Measurements from ENCODE around the gene ARF3.
A peak's percentile ranks its signal among the peaks of the same experiment; 100 is the strongest.

Gene ARF3

GRCh38 chr12:48981757-48982157 is 24.5 kb upstream of the ARF3 start:
- DNase-seq = no peak
- Histone ChIP-seq H3K4me3 (ENCODE audit: low read depth, low read length) (no peak overlapping the region), H3K9me3 (no peaks in the 10 kb centered on the region), H3K36me3 (no peaks in the 10 kb centered on the region), H3K27me3 (peaks cover 80% of the 10 kb centered on the region), H3K4me1 (peaks cover 2% of the 10 kb centered on the region; the same call in 1 of the 2 replicates)
- TF ChIP-seq CTCF (IDR thresholded peaks at IDR 0.05; ENCODE audit: low read depth, low read length) = no peak

- peaks cover 82% of the 10 kb centered on the region for H3K27me3 ChIP-seq
- peak overlapping the region; percentile 24 for H3K4me3 ChIP-seq (ENCODE audit: low read depth, low read length)
- H3K9me3 ChIP-seq = no peaks in the 10 kb centered on the region
- no peaks in the 10 kb centered on the region for H3K36me3 ChIP-seq
- peak; percentile 27; the same call in 1 of the 2 replicates for TF ChIP-seq CTCF (IDR thresholded peaks at IDR 0.05; ENCODE audit: low read depth, low read length)
- H3K4me1 ChIP-seq = peaks cover 2% of the 10 kb centered on the region; the same call in 1 of the 2 replicates
- DNase-seq = peak; percentile 35
Observed at GRCh38 chr12:48980953-48981756, 23.9 kb upstream of the ARF3 start.

DNA sequence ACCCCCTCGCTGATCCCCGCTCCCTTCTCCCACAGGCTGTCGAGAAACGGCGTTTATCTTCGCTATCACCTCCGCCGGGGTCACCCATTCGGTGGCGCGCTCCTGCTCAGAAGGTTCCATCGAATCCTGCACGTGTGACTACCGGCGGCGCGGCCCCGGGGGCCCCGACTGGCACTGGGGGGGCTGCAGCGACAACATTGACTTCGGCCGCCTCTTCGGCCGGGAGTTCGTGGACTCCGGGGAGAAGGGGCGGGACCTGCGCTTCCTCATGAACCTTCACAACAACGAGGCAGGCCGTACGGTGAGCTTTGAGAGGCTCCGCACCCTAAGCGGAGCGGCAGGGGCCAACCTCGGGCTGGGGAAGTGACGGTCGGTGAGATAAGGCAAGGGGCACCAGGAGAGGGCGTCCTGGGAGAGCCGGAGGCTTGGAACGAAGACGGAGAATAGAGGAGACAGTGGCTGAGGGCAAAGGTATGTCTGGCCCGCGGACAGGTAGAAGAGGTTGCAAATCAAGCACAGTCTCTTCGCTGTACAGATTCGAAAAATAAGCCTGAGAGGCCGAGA is 23.2 kb upstream of the ARF3 start:
- H3K4me1 ChIP-seq = peaks cover 2% of the 10 kb centered on the region; the same call in 1 of the 2 replicates
- H3K9me3 ChIP-seq = no peaks in the 10 kb centered on the region
- TF ChIP-seq CTCF (IDR thresholded peaks at IDR 0.05; ENCODE audit: low read depth, low read length) = no peak
- no peaks in the 10 kb centered on the region for H3K36me3 ChIP-seq
- H3K27me3 ChIP-seq = peaks cover 82% of the 10 kb centered on the region
- peak; percentile 31 for DNase-seq
- no peak overlapping the region for H3K4me3 ChIP-seq (ENCODE audit: low read depth, low read length)

DNA sequence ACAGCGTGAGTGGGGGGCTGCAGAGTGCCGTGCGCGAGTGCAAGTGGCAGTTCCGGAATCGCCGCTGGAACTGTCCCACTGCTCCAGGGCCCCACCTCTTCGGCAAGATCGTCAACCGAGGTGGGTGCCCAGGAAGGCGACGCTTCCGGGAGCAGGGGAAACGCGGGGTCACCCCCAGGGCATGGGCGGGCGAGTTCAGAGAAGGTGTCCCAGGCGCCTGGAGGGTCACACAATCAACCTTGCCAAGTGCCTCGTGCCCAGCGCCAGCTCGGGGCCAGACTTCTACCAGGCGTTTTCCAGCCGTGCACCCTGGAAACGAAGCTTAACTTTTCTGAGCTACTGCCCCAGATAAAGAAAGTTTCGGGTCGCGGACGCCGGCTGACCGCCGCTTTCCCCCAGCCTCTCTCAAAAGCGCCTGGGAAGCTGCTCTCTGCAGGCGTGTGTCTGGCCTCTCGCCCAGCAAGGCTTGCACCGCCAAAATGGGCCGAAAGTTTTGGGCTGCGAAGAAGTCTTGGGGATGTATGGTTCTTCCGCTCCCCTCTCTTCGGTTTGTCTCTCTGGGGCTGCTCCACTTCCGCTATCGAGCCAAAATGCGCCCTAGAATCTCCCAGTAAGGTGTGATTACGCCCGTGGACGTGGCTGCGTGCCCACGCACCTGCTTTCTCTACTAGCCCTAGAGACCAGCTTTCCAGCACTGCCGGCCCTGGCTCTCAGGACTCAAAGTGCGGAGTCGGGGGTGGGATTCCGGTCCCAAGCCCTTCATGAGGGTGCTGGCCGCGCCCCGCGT is 22.5 kb upstream of the ARF3 start:
- H3K36me3 ChIP-seq = no peaks in the 10 kb centered on the region
- TF ChIP-seq CTCF (IDR thresholded peaks at IDR 0.05; ENCODE audit: low read depth, low read length) = no peak
- H3K9me3 ChIP-seq = no peaks in the 10 kb centered on the region
- no peak for DNase-seq
- H3K4me3 ChIP-seq (ENCODE audit: low read depth, low read length) = no peak overlapping the region
- H3K4me1 ChIP-seq = peaks cover 2% of the 10 kb centered on the region; the same call in 1 of the 2 replicates
- H3K27me3 ChIP-seq = peaks cover 78% of the 10 kb centered on the region

DNA sequence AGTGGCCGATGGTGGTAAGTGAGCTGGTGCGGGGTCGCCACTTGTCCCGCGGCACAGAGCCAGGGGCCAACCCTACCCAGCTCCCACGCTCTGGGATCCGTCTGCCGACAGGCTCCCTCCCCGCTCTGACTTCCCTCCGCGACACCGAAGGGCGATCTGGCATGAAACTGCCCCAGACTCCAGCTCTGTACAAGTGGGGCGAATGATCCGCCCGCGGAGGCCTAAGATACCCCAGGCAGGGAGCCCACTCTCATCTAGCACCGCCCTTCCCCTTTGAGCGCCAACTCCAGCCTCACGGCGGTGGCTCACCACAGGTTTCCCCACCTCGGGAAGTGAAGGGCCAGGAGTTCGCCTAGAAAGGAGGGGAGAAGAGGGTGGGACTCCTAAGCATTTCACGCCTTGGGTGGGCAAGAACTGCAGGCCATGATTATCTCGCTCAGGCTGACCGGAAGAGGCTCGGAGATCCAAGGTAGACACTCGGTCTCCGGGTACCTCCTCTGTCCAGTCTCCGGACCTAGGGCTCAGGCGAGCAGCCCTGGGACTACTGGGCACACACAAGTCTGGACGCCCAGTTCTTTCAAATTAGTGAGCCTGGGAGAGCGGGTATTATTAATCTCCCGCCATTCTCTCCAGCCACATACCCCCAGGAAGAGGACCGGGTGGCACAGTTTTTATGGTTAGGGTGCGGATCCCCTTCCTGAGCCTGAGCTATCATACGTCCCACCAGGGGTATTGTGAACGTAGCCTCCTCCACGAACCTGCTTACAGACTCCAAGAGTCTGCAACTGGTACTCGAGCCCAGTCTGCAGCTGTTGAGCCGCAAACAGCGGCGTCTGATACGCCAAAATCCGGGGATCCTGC is 21.7 kb upstream of the ARF3 start:
- Histone ChIP-seq H3K36me3 (no peaks in the 10 kb centered on the region), H3K4me1 (peaks cover 2% of the 10 kb centered on the region; the same call in 1 of the 2 replicates), H3K4me3 (ENCODE audit: low read depth, low read length) (no peak overlapping the region), H3K27me3 (peaks cover 75% of the 10 kb centered on the region), H3K9me3 (no peaks in the 10 kb centered on the region)
- no peak for DNase-seq
- no peak for TF ChIP-seq CTCF (IDR thresholded peaks at IDR 0.05; ENCODE audit: low read depth, low read length)

Measured in BE2C (cell line).